Tibial nerve (tissue), 4 donors: ENCODE results near the gene SIAH3. TPM values are rescaled to one million over a fixed set of nuclear protein-coding genes. Genes with fewer than 3 reads are reported as not detected.

Experiments used
- DNase-seq, 2 donors: peaks; one replicate each; pipeline ENCODE4 v3.0.0-alpha.2; 2019; ENCODE audit warnings: low spot score in 2 of 2
- H3K27ac ChIP-seq, 4 donors: fragments of 200-600 bp; sonication (generic) in 3 of 4; one replicate each; pipeline ENCODE4 v1.5.1; 2017 to 2019; ENCODE audit warnings: mild to moderate bottlenecking in 1 of 4
- H3K27me3 ChIP-seq, 2 donors: fragments of 200-600 bp; sonication (generic) in 1 of 2; one replicate each; pipeline versions ENCODE4 v1.5.1 to v1.6.0; 2017 to 2019
- H3K36me3 ChIP-seq, 3 donors: fragments of 200-600 bp; sonication (generic); one replicate each; pipeline ENCODE4 v1.5.1; 2018 to 2019
- H3K4me1 ChIP-seq, 4 donors: fragments of 200-600 bp; sonication (generic) in 3 of 4; one replicate each; pipeline ENCODE4 v1.5.1; 2017 to 2019
- H3K4me3 ChIP-seq, 4 donors: fragments of 200-600 bp; sonication (generic) in 3 of 4; one replicate each; pipeline ENCODE4 v1.5.1; 2017 to 2019; ENCODE audit warnings: mild to moderate bottlenecking in 1 of 4, moderate library complexity in 1 of 4
- H3K9me3 ChIP-seq, 4 donors: fragments of 200-600 bp; sonication (generic) in 3 of 4; one replicate each; pipeline ENCODE4 v1.5.1; 2017 to 2019
- EP300 ChIP-seq, 2 donors: sonication (generic); formaldehyde crosslinking; IDR thresholded peaks; one replicate each; pipeline ENCODE4 v1.6.1; 2017; ENCODE audit warnings: antibody characterized with exemption in 2 of 2, mild to moderate bottlenecking in 1 of 2
- POLR2A ChIP-seq, 2 donors: fragments of 450-650 bp; IDR thresholded peaks; one replicate each; pipeline ENCODE4 v1.6.1; 2017; ENCODE audit warnings: antibody characterized with exemption in 2 of 2, mild to moderate bottlenecking in 2 of 2, moderate library complexity in 2 of 2
- WGBS, 2 donors: methylation state at CpG; one replicate each; pipeline ENCODE4 v1.1.5; 2018; 5-methylcytosine and 5-hydroxymethylcytosine counted together
- total RNA-seq, 4 donors: library from RNA; depleted of rRNA; stranded (reverse); fragments of >200 nt; gene quantifications; one replicate each; pipeline ENCODE4 v1.1.0, GENCODE V29; 2016
- TF ChIP-seq, protein P1 (sequence below), 5 experiments: fragments of 200-600 bp in 3 of 5; fragments of 450-650 bp in 2 of 5; sonication (generic) in 3 of 5; IDR thresholded peaks; one replicate each; pipeline ENCODE4 v1.5.1; 2016 to 2019; ENCODE audit warnings: antibody characterized with exemption in 5 of 5, mild to moderate bottlenecking in 3 of 5, moderate library complexity in 2 of 5

The SIAH3 gene
- total RNA-seq, 4 donors from 2014 or later: not detected

DNA sequence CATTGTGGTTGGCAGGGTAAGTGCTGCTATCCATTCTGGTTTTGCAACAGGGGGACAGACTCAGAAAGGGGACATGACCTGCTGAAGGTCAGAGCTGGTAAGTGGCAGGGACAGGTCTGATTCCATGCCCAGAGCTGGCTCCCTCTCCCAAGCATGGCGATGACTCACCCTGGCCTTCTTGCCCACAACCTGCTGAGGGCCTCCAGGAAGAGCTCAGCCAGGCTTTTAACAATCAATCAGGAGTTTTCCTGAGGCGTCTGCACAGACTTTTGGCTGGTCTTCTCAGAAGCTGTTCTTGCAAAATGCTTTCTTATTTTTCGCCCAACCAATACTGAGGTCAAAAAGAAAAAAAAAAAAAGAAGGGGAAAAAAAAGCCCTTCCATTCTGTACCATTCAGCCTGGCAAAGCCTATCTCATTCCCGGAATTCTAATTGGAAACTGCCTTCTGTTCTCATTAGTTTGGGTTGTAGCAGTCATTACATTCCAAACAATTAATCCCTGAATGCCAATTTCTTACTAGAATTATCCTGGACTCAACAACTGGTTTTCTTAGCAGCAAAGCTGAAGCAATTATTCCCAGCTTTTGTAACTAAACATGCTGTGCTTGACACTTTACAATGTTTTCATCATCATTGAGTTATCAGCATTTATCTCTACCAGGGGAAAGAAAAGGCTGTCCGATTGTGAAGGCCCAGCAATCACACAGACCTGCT, 17.7 kb downstream of the SIAH3 start:
- no peaks in the 10 kb centered on the region for H3K9me3 ChIP-seq
- H3K36me3 ChIP-seq: no peaks in the 10 kb centered on the region
- no peaks in the 10 kb centered on the region for H3K27me3 ChIP-seq
- TF ChIP-seq POLR2A (IDR thresholded peaks at IDR 0.05) (no peak), EP300 (IDR thresholded peaks at IDR 0.05) (no peak)
- TF ChIP-seq, protein P1, sequence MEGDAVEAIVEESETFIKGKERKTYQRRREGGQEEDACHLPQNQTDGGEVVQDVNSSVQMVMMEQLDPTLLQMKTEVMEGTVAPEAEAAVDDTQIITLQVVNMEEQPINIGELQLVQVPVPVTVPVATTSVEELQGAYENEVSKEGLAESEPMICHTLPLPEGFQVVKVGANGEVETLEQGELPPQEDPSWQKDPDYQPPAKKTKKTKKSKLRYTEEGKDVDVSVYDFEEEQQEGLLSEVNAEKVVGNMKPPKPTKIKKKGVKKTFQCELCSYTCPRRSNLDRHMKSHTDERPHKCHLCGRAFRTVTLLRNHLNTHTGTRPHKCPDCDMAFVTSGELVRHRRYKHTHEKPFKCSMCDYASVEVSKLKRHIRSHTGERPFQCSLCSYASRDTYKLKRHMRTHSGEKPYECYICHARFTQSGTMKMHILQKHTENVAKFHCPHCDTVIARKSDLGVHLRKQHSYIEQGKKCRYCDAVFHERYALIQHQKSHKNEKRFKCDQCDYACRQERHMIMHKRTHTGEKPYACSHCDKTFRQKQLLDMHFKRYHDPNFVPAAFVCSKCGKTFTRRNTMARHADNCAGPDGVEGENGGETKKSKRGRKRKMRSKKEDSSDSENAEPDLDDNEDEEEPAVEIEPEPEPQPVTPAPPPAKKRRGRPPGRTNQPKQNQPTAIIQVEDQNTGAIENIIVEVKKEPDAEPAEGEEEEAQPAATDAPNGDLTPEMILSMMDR (IDR thresholded peaks at IDR 0.05): no peak
- DNase-seq: no peak
- H3K27ac ChIP-seq: no peak overlapping the region
- H3K4me1 ChIP-seq: peaks cover 0 to 14% (median 0%) of the 10 kb centered on the region in 4 donors
- WGBS, 2 donors: 32 to 34% methylated on average over 5 of the region's 5 CpGs
- H3K4me3 ChIP-seq: no peak overlapping the region

DNA sequence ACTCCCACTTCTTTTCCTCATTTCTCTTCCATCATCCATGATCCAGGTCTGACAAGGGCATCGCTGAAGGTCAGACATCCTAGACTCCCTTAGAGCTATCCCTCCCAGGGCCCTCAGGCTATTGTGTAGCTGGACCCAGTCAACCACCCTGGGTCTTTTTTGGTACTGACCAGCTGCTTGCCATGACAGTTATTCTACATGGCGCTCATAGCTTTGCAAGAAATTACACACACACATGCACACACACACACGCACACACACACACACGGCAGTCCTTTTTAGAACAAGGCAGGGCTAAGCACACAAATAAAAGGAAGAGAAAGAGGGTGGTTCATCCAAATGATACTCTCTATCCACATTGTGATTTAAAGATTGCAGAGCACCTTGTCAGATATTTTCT, 18.3 kb downstream of the SIAH3 start:
- no peaks in the 10 kb centered on the region for H3K27me3 ChIP-seq
- no peaks in the 10 kb centered on the region for H3K36me3 ChIP-seq
- no peaks in the 10 kb centered on the region for H3K9me3 ChIP-seq
- WGBS, 2 donors: 80 to 84% methylated on average over 4 of the region's 4 CpGs
- H3K4me3 ChIP-seq: no peak overlapping the region
- no peak overlapping the region for H3K27ac ChIP-seq
- TF ChIP-seq POLR2A (IDR thresholded peaks at IDR 0.05) (no peak), EP300 (IDR thresholded peaks at IDR 0.05) (no peak)
- TF ChIP-seq, protein P1 (IDR thresholded peaks at IDR 0.05): no peak
- no peak for DNase-seq
- peaks cover 0 to 14% (median 0%) of the 10 kb centered on the region in 4 donors for H3K4me1 ChIP-seq

DNA sequence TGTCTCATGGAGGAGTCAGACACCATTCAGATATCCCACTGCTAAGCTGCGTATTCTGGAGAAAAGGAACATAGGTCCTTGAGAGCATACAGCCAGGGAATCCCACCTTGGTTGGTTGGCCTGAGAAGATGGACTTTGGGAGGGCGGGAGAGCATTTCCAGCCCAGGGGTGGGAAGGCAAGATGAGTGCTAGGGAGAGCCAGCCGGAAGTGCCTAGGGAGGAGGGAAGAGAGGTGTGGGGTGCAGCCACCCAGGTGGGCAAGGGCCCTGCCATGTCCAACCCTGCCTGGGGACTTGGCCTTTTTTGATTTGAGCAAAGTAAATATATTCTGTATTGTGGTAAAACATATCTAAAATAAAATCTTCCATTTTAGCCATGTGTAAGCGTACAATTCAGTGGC, 19.7 kb downstream of the SIAH3 start:
- no peak overlapping the region for H3K4me3 ChIP-seq
- no peaks in the 10 kb centered on the region for H3K36me3 ChIP-seq
- no peak overlapping the region for H3K27ac ChIP-seq
- 91 to 95% methylated on average over 4 of the region's 4 CpGs for WGBS, 2 donors
- TF ChIP-seq, protein P1 (IDR thresholded peaks at IDR 0.05): no peak
- TF ChIP-seq POLR2A (IDR thresholded peaks at IDR 0.05) (no peak), EP300 (IDR thresholded peaks at IDR 0.05) (no peak)
- H3K4me1 ChIP-seq: peaks cover 0 to 21% (median 0%) of the 10 kb centered on the region in 4 donors
- H3K9me3 ChIP-seq: no peaks in the 10 kb centered on the region
- no peak for DNase-seq
- H3K27me3 ChIP-seq: no peaks in the 10 kb centered on the region

DNA sequence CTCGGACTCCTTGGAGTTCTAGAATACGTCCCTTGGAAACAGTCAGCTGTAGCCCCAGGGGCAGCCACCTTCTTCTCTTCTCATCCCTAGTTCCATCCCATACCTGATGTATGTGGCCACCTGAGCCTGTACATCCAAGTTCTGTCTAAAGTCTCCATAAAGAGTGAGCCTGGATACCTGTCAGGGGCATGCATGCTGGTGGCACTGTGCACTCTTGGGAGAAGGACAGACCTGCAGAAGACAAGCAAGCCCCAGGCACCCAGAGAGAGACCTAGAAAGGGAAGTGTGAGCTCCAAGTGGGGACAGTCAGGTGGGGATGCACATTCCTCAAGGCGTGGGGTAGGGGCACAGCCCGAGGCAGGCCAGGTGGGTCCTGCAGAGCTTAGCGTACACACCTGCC, 21.4 kb downstream of the SIAH3 start:
- Histone ChIP-seq H3K27me3 (no peaks in the 10 kb centered on the region), H3K36me3 (no peaks in the 10 kb centered on the region), H3K4me3 (no peak overlapping the region), H3K4me1 (peaks cover 0 to 24% (median 0%) of the 10 kb centered on the region in 4 donors), H3K9me3 (no peaks in the 10 kb centered on the region), H3K27ac (no peak overlapping the region)
- TF ChIP-seq, protein P1 (IDR thresholded peaks at IDR 0.05): no peak
- TF ChIP-seq EP300 (IDR thresholded peaks at IDR 0.05) (no peak), POLR2A (IDR thresholded peaks at IDR 0.05) (no peak)
- DNase-seq: no peak
- WGBS, 2 donors: 63 to 89% methylated on average over 5 of the region's 5 CpGs

DNA sequence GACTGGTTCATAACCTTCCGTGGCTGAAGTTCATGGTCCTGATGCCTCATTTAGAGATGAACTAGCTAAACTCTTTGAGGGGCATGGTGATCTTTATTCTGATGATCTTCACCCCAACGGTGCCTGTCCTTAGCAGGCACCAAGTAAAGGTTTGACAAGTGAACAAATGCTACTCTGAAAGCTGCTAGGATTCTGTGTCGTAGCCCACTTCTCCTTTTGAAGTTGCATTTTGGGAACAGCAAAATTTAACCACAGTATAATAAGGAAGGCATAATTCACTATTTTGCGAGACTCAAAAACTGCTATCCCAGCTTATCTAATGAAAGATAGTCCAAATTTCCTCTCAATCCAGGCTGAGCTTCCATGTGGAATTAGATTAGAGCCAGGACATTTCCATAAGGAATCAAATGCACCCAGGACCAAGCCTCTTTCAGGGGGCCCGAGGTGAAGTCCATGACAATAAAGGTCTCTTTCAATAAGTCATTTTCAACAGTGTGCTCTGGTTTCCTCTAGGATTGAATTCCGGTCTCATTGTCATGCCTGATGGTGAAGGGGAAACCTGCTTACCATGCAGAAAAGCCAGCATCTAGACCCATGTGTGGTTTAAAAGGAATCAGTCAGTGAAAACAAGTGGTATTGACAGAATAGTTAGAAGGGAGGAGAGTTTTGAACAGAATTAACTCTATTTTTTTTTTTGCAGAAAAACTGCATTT, 23.1 kb downstream of the SIAH3 start:
- Histone ChIP-seq H3K27me3 (no peaks in the 10 kb centered on the region), H3K4me3 (no peak overlapping the region), H3K36me3 (no peaks in the 10 kb centered on the region), H3K9me3 (no peaks in the 10 kb centered on the region), H3K27ac (no peak overlapping the region), H3K4me1 (peaks cover 0 to 10% (median 0%) of the 10 kb centered on the region in 4 donors)
- no peak for DNase-seq
- TF ChIP-seq POLR2A (IDR thresholded peaks at IDR 0.05) (no peak), EP300 (IDR thresholded peaks at IDR 0.05) (no peak)
- TF ChIP-seq, protein P1 (IDR thresholded peaks at IDR 0.05): no peak
- 76 to 77% methylated on average over 6 of the region's 6 CpGs for WGBS, 2 donors
